Astrocyte (in vitro differentiated cells and primary cell): ENCODE measurements around the gene ERFL. TPM values are rescaled to one million over a fixed set of nuclear protein-coding genes. Genes with fewer than 3 reads are reported as not detected.

ENCODE experiments used
- DNase-seq: peaks from one replicate; pipeline ENCODE4 v3.0.0-alpha.2; 2010; ENCODE audit warnings: low read depth
- FAIRE-seq: peaks from 2 replicates; lab custom pipeline; 2011; peaks lifted over from hg19 to GRCh38; lab: Jason Lieb, UNC
- H2AFZ ChIP-seq: 2 replicates; pipeline ENCODE4 v1.6.0; 2012; ENCODE audit warnings: low read depth, low read length, inconsistent platforms
- H3K27ac ChIP-seq: 2 replicates; pipeline ENCODE4 v1.5.1; 2011; ENCODE audit warnings: low read depth, low read length, inconsistent platforms
- H3K27me3 ChIP-seq: 2 replicates; pipeline ENCODE4 v1.6.0; 2011; ENCODE audit warnings: low read length, inconsistent platforms; ENCODE audit not compliant: insufficient read depth
- H3K36me3 ChIP-seq: 2 replicates; pipeline ENCODE4 v1.5.1; 2011; ENCODE audit warnings: low read length, inconsistent platforms; ENCODE audit not compliant: insufficient read depth
- H3K4me1 ChIP-seq: 2 replicates; pipeline ENCODE4 v1.5.1; 2011; ENCODE audit warnings: low read length, inconsistent platforms; ENCODE audit not compliant: insufficient read depth
- H3K4me2 ChIP-seq: 2 replicates; pipeline ENCODE4 v1.6.0; 2012; ENCODE audit warnings: low read length, inconsistent platforms
- H3K4me3 ChIP-seq: 2 replicates; pipeline ENCODE4 v1.5.1; 2011; ENCODE audit warnings: low read depth, mild to moderate bottlenecking, low read length, inconsistent platforms; ENCODE audit not compliant: insufficient read depth
- H3K79me2 ChIP-seq: 2 replicates; pipeline ENCODE4 v1.6.0; 2012; ENCODE audit warnings: mild to moderate bottlenecking, low read length, inconsistent platforms; ENCODE audit not compliant: insufficient read depth
- H3K9ac ChIP-seq: 2 replicates; pipeline ENCODE4 v1.6.0; 2012; ENCODE audit warnings: mild to moderate bottlenecking, low read length, inconsistent platforms
- H3K9me3 ChIP-seq: 2 replicates; pipeline ENCODE4 v1.5.1; 2012; ENCODE audit warnings: low read depth, mild to moderate bottlenecking, low read length, inconsistent platforms; ENCODE audit not compliant: insufficient read depth
- H4K20me1 ChIP-seq: 2 replicates; pipeline ENCODE4 v1.6.0; 2012; ENCODE audit warnings: low read length, inconsistent platforms; ENCODE audit not compliant: insufficient read depth
- H3K27ac Mint-ChIP-seq: one replicate; pipeline ENCODE4 v1.8.0; 2021; ENCODE audit warnings: mild to moderate bottlenecking, mixed read lengths; ENCODE audit not compliant: unreplicated experiment
- H3K27me3 Mint-ChIP-seq: one replicate; pipeline ENCODE4 v1.8.0; 2021; ENCODE audit warnings: low read depth, mixed read lengths; ENCODE audit not compliant: unreplicated experiment
- H3K36me3 Mint-ChIP-seq: one replicate; pipeline ENCODE4 v1.8.0; 2021; ENCODE audit warnings: low read depth, mixed read lengths; ENCODE audit not compliant: unreplicated experiment
- H3K4me1 Mint-ChIP-seq: one replicate; pipeline ENCODE4 v1.8.0; 2021; ENCODE audit warnings: low read depth, mixed read lengths; ENCODE audit not compliant: unreplicated experiment
- H3K4me3 Mint-ChIP-seq: one replicate; pipeline ENCODE4 v1.8.0; 2021; ENCODE audit warnings: mild to moderate bottlenecking, moderate library complexity, mixed read lengths; ENCODE audit not compliant: unreplicated experiment
- H3K9me3 Mint-ChIP-seq: one replicate; pipeline ENCODE4 v1.8.0; 2021; ENCODE audit warnings: mild to moderate bottlenecking, mixed read lengths; ENCODE audit not compliant: unreplicated experiment
- CTCF ChIP-seq: IDR thresholded peaks from 2 replicates; pipeline ENCODE4 v1.5.1; 2011; ENCODE audit warnings: low read depth, mild to moderate bottlenecking, inconsistent platforms, low read length, moderate library complexity; ENCODE audit not compliant: insufficient read depth
- EZH2 ChIP-seq: IDR thresholded peaks from 2 replicates; pipeline ENCODE4 v1.6.1; 2012; ENCODE audit warnings: mild to moderate bottlenecking, low read length, inconsistent platforms; ENCODE audit not compliant: insufficient read depth
- microRNA-seq: library from miRNA; unstranded; fragments of <30 nt; microRNA quantifications from one replicate; pipeline ENCODE4 v1.2.0, GENCODE V29; 2020
- total RNA-seq: library from RNA; stranded (reverse); gene quantifications from 2 replicates; pipeline ENCODE4 v1.2.1, GENCODE V29; 2021

ERFL gene
- total RNA-seq, 1 donor from 2014 or later = 0.41 TPM

DNA sequence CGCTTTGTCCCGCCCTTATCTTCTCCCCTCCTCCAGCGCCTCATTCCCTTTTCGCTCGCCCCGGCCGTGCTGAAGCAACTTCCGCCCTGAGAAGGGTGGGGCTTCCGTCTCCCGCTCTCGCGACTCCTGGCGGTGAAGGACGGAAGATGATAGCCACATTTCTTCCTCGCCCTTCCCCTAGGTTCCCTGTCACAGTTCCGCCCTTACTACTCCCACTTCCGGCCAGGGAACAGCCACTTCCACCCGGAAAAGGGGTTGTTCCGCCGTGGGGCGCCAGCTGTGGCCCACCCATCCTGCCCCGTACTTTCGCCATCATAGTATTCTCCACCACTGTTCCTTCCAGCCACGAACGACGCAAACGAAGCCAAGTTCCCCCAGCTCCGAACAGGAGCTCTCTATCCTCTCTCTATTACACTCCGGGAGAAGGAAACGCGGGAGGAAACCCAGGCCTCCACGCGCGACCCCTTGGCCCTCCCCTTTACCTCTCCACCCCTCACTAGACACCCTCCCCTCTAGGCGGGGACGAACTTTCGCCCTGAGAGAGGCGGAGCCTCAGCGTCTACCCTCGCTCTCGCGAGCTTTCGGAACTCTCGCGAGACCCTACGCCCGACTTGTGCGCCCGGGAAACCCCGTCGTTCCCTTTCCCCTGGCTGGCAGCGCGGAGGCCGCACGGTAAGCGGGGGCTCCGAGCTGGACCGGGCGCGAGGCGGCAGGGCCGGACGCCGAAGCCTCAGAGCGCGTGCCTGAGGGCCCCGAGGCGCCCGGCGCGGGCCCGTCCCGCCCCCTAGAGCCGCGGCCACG is 68.4 kb downstream of the ERFL start, which contains the start of gene RPS19:
Gene RPS19 (plus strand): TSS at position 638 of the 801 bp plus-strand sequence. CDS start 520 bp downstream, outside the sequence.
- Mint-ChIP-seq H3K36me3 (peaks cover 35% of the 10 kb centered on the region), H3K4me1 (peaks cover 25% of the 10 kb centered on the region), H3K27me3 (peaks cover 3% of the 10 kb centered on the region), H3K4me3 (peak within 1 kb of the TSS; percentile 99), H3K9me3 (no peaks in the 10 kb centered on the region), H3K27ac (peak within 1 kb of the TSS; percentile 99)
- Histone ChIP-seq H3K79me2 (peaks cover 50% of the 10 kb centered on the region), H3K9ac (peak within 1 kb of the TSS; percentile 100), H4K20me1 (peaks cover 44% of the 10 kb centered on the region), H2AFZ (peak within 1 kb of the TSS; percentile 78), H3K4me2 (peak within 1 kb of the TSS; percentile 97), H3K27ac (peak within 1 kb of the TSS; percentile 94), H3K4me3 (peak within 1 kb of the TSS; percentile 96), H3K4me1 (peaks cover 32% of the 10 kb centered on the region), H3K27me3 (peaks cover 5% of the 10 kb centered on the region), H3K9me3 (no peaks in the 10 kb centered on the region), H3K36me3 (peaks cover 37% of the 10 kb centered on the region)
- TF ChIP-seq CTCF (peak; percentile 35), EZH2 (no peak)
- peak; percentile 90 for FAIRE-seq
- peak; percentile 95 for DNase-seq

- FAIRE-seq (no peak), DNase-seq (no peak)
- Mint-ChIP-seq H3K9me3 (no peaks in the 10 kb centered on the region), H3K4me1 (peaks cover 19% of the 10 kb centered on the region), H3K27ac (peak overlapping the region; percentile 98), H3K27me3 (peaks cover 9% of the 10 kb centered on the region), H3K4me3 (peak overlapping the region; percentile 98), H3K36me3 (peaks cover 30% of the 10 kb centered on the region)
- peaks cover 44% of the 10 kb centered on the region for H3K79me2 ChIP-seq
- H4K20me1 ChIP-seq = peaks cover 38% of the 10 kb centered on the region
- H3K9me3 ChIP-seq = no peaks in the 10 kb centered on the region
- H3K27me3 ChIP-seq = peaks cover 8% of the 10 kb centered on the region
- no peak overlapping the region for H3K27ac ChIP-seq
- peak overlapping the region; percentile 67 for H3K9ac ChIP-seq
- peaks cover 31% of the 10 kb centered on the region for H3K36me3 ChIP-seq
- peak overlapping the region; percentile 30 for H3K4me3 ChIP-seq
- peak overlapping the region; percentile 97 for H3K4me2 ChIP-seq
- peak overlapping the region; percentile 21 for H2AFZ ChIP-seq
- peaks cover 29% of the 10 kb centered on the region for H3K4me1 ChIP-seq
- no peak for TF ChIP-seq CTCF
- no peak for TF ChIP-seq EZH2
Observed at GRCh38 chr19:41859213-41859617, 69.0 kb downstream of the ERFL start.

Small RNA genes within 50 kb of the gene (microRNA-seq; reads per million reads assigned to microRNA genes)
- 3.8 reads per million, percentile 14 among the genes with 10 or more reads in this experiment for gene MIR6797

Other genes with a start within 250 kb of the ERFL start
- gene CEACAM7, start 240.2 kb downstream of the ERFL start, total RNA-seq = not detected in 2 replicates
- not detected in 2 replicates for gene CEACAM5, start 219.8 kb downstream of the ERFL start, total RNA-seq
- not detected in 2 replicates for gene CEACAM6, start 172.9 kb downstream of the ERFL start, total RNA-seq
- gene CEACAM3, start 131.9 kb downstream of the ERFL start, total RNA-seq = not detected in 2 replicates
- gene LYPD4, start 83.8 kb downstream of the ERFL start, total RNA-seq = not detected in 2 replicates
- gene DMRTC2, start 83.4 kb downstream of the ERFL start, total RNA-seq = not detected in 2 replicates
- gene RPS19, start 68.2 kb downstream of the ERFL start, total RNA-seq = 2,868 and 3,078 TPM in 2 replicates
- gene CD79A, start 51.2 kb downstream of the ERFL start, total RNA-seq = 0.30 and 0.41 TPM in 2 replicates
- gene ARHGEF1, start 45.3 kb downstream of the ERFL start, total RNA-seq = 69.8 and 73.1 TPM in 2 replicates
- gene RABAC1, start 30.9 kb upstream of the ERFL start, total RNA-seq = 257 and 278 TPM in 2 replicates
- 3.4 and 3.9 TPM in 2 replicates for gene ATP1A3, start 65.8 kb upstream of the ERFL start, total RNA-seq
- 9.2 and 12.1 TPM in 2 replicates for gene GRIK5, start 141.8 kb upstream of the ERFL start, total RNA-seq
- gene ZNF574, start 147.7 kb upstream of the ERFL start, total RNA-seq = 20.0 and 20.2 TPM in 2 replicates
- gene POU2F2, start 204.0 kb upstream of the ERFL start, total RNA-seq = 7.7 and 8.3 TPM in 2 replicates